ENCODE measurements around the gene GRK5.
"Not testable (repeated sequence)": the region's sequence is repeated elsewhere in the genome, so short reads cannot be mapped to it uniquely, and the experiment has no call there.

The GRK5 gene

GRCh38 chr10:119254335-119254734 lies 47.0 kb downstream of the GRK5 start:
- Mint-ChIP-seq H3K27me3 (ENCODE audit: low read depth) (peaks cover 4% of the 10 kb centered on the region), H3K4me3 (no peak overlapping the region), H3K4me1 (peaks cover 51% of the 10 kb centered on the region), H3K9me3 (no peaks in the 10 kb centered on the region), H3K36me3 (ENCODE audit: low read depth) (no peaks in the 10 kb centered on the region), H3K27ac (peak overlapping the region; percentile 82 to 98 (median 87))
- no peak for TF ChIP-seq CTCF (IDR thresholded peaks at IDR 0.05; ENCODE audit: unreplicated experiment in 3 of 3)

- H3K4me3 Mint-ChIP-seq: no peak overlapping the region
- H3K27ac Mint-ChIP-seq: no peak overlapping the region
- H3K36me3 Mint-ChIP-seq (ENCODE audit: low read depth): no peaks in the 10 kb centered on the region
- peaks cover 45% of the 10 kb centered on the region for H3K4me1 Mint-ChIP-seq
- no peaks in the 10 kb centered on the region for H3K9me3 Mint-ChIP-seq
- no peak for TF ChIP-seq CTCF (IDR thresholded peaks at IDR 0.05; ENCODE audit: unreplicated experiment in 3 of 3)
- H3K27me3 Mint-ChIP-seq (ENCODE audit: low read depth): peaks cover 4% of the 10 kb centered on the region
Measured at GRCh38 chr10:119256030-119256429, 48.7 kb downstream of the GRK5 start.

GRCh38 chr10:119256897-119257296 lies 49.5 kb downstream of the GRK5 start:
- no peak overlapping the region for H3K4me3 Mint-ChIP-seq
- no peak for TF ChIP-seq CTCF (IDR thresholded peaks at IDR 0.05; ENCODE audit: unreplicated experiment in 3 of 3)
- H3K27me3 Mint-ChIP-seq (ENCODE audit: low read depth): peaks cover 4% of the 10 kb centered on the region
- H3K27ac Mint-ChIP-seq: peak overlapping the region in 2 of 3 experiments; percentile 15 to 52
- H3K4me1 Mint-ChIP-seq: peaks cover 37% of the 10 kb centered on the region
- no peaks in the 10 kb centered on the region for H3K9me3 Mint-ChIP-seq
- peaks cover 3% of the 10 kb centered on the region for H3K36me3 Mint-ChIP-seq (ENCODE audit: low read depth)

DNA sequence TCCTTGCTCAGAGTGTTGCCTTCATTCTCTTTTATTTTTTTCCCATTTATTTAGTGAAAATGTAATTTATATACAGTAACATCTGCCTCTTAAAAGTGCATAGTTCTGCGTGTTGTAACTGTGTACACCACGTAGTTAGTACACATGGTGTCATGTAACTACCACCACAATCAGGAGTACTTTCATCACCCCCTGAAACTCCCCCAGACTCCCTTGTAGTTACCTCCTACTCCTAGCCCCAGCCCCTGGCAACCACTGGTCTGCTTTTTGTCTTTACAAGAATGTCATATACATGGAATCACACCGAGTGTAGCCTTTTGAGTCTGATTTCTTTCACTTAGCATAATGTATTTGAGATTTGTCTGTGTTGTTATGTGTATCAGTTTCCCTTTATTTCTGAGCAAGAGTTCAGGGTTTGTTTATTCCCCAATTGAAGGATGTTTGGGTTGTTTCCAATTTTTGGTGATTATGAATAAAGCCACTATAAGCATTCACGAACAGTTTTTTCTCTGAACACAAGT lies 50.6 kb downstream of the GRK5 start:
- Mint-ChIP-seq H3K27ac (peak overlapping the region; percentile 55 to 76 (median 56)), H3K4me3 (no peak overlapping the region), H3K4me1 (peaks cover 27% of the 10 kb centered on the region), H3K36me3 (ENCODE audit: low read depth) (peaks cover 5% of the 10 kb centered on the region), H3K27me3 (ENCODE audit: low read depth) (peaks cover 4% of the 10 kb centered on the region), H3K9me3 (no peaks in the 10 kb centered on the region)
- TF ChIP-seq CTCF (IDR thresholded peaks at IDR 0.05; ENCODE audit: unreplicated experiment in 3 of 3): no peak

DNA sequence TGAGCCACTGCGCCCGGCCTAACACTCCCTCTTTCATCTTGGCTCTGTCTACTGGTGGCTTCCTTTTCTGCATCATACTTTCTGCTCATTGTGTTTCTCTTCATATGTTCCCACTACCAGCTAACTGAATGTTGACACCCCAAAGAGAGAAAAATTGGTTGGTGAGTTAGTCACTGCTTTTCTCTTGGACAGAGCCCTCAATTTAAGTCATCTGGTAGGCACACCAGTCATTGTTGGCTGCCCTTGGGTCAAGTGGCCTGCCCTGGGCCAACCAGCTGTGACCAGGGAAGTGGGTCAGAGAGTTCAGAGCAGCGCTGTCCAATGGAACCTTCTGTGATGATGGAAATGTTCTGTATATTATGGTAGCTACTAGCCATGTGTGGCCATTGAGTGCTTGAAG lies 52.0 kb downstream of the GRK5 start:
- H3K4me3 Mint-ChIP-seq: no peak overlapping the region
- peak overlapping the region in 1 of 3 experiments; percentile 39 for H3K27ac Mint-ChIP-seq
- peaks cover 12% of the 10 kb centered on the region for H3K36me3 Mint-ChIP-seq (ENCODE audit: low read depth)
- peaks cover 13% of the 10 kb centered on the region for H3K4me1 Mint-ChIP-seq
- H3K9me3 Mint-ChIP-seq: no peaks in the 10 kb centered on the region
- TF ChIP-seq CTCF (IDR thresholded peaks at IDR 0.05; ENCODE audit: unreplicated experiment in 3 of 3): no peak
- H3K27me3 Mint-ChIP-seq (ENCODE audit: low read depth): peaks cover 3% of the 10 kb centered on the region

DNA sequence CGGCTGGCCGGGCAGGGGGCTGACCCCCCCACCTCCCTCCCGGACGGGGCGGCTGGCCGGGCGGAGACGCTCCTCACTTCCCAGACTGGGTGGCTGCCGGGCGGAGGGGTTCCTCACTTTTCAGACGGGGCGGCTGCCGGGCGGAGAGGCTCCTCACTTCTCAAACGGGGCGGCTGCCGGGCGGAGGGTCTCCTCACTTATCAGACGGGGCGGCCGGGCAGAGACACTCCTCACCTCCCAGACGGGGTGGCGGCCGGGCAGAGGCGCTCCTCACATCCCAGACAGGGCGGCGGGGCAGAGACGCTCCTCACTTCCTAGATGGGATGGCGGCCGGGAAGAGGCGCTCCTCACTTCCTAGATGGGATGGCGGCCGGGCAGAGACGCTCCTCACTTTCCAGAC lies 53.6 kb downstream of the GRK5 start:
- peaks cover 10% of the 10 kb centered on the region for H3K4me1 Mint-ChIP-seq
- H3K36me3 Mint-ChIP-seq (ENCODE audit: low read depth): peaks cover 15% of the 10 kb centered on the region
- H3K4me3 Mint-ChIP-seq; H3K9me3 Mint-ChIP-seq; H3K27me3 Mint-ChIP-seq (ENCODE audit: low read depth); H3K27ac Mint-ChIP-seq: not testable (repeated sequence)
